ENCODE results near the gene AFAP1L1.
A peak's percentile ranks its signal among the peaks of the same experiment; 100 is the strongest.

Gene AFAP1L1

DNA sequence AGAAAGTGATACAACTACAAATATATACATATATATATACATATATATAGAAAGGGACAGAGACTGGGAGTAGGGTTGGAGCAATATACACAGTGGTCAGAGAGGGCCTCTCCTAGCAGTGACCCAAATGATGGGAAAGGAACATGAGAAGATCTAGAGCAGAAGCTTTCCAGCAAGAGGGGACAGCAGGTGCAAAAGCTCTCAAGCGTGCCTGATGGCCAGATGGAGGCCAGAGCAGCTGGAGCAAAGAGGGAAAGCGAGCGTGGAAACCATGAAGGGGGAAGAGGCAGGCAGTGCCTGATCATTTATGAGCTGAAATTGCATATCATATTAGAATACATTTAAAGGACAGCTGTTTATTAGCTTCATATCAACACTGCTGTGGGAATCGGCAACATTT lies 66.1 kb downstream of the AFAP1L1 start (continued):
- TF ChIP-seq PATZ1 (tag by site-specific recombination; IDR thresholded peaks at IDR 0.05), result no peak
- TF ChIP-seq ZNF670 (tag by site-specific recombination; IDR thresholded peaks at IDR 0.05; ENCODE audit: low read depth), result no peak

- TF ChIP-seq, protein P1, sequence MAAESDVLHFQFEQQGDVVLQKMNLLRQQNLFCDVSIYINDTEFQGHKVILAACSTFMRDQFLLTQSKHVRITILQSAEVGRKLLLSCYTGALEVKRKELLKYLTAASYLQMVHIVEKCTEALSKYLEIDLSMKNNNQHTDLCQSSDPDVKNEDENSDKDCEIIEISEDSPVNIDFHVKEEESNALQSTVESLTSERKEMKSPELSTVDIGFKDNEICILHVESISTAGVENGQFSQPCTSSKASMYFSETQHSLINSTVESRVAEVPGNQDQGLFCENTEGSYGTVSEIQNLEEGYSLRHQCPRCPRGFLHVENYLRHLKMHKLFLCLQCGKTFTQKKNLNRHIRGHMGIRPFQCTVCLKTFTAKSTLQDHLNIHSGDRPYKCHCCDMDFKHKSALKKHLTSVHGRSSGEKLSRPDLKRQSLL (tag by site-specific recombination; IDR thresholded peaks at IDR 0.05), result 0 out of 2 replicates have a peak, but pooled peaks have one; percentile 48
- no peak for TF ChIP-seq ZSCAN30 (tag by site-specific recombination; IDR thresholded peaks at IDR 0.05)
- TF ChIP-seq, protein P2, sequence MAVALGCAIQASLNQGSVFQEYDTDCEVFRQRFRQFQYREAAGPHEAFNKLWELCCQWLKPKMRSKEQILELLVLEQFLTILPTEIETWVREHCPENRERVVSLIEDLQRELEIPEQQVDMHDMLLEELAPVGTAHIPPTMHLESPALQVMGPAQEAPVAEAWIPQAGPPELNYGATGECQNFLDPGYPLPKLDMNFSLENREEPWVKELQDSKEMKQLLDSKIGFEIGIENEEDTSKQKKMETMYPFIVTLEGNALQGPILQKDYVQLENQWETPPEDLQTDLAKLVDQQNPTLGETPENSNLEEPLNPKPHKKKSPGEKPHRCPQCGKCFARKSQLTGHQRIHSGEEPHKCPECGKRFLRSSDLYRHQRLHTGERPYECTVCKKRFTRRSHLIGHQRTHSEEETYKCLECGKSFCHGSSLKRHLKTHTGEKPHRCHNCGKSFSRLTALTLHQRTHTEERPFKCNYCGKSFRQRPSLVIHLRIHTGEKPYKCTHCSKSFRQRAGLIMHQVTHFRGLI (tag by site-specific recombination; IDR thresholded peaks at IDR 0.05), result no peak
- ChIA-PET CTCF (interaction anchor here (0.9 kb wide), 1 partner anchor 21 kb away, joined by 3 read pairs; no protein-coding TSS in a partner anchor), POLR2A (interaction anchor here (1.2 kb wide), 2 partner anchors 17 to 20 kb away, joined by 3 read pairs; partner anchors contain the start of gene PCYOX1L)
- Histone ChIP-seq H3K36me3 (ENCODE audit: control insufficient read depth in 2 of 2, insufficient read depth in 1 of 2, low read length in 2 of 2) (peaks cover 0 to 18% of the 10 kb centered on the region in 2 experiments; a peak in 1 of 3 replicates), H3K9me3 (ENCODE audit: control insufficient read depth, insufficient read depth, low read depth, low read length) (no peaks in the 10 kb centered on the region), H3K4me3 (ENCODE audit: low read depth, low read length) (no peak overlapping the region), H3K4me1 (ENCODE audit: control insufficient read depth, insufficient read depth, low read length) (no peaks in the 10 kb centered on the region), H3K27ac (ENCODE audit: extremely low read depth, low read depth, low read length) (no peak overlapping the region)
Observed at GRCh38 chr5:149338364-149338763, 66.7 kb downstream of the AFAP1L1 start.

- ChIA-PET POLR2A (interaction anchor here (1.6 kb wide), 1 partner anchor 17 kb away, joined by 4 read pairs; the partner anchor contains the start of gene PCYOX1L), CTCF (interaction anchor here (0.9 to 1.6 kb wide), 3 partner anchors 26 to 94 kb away, joined by 3 to 7 read pairs (median 4); no protein-coding TSS in a partner anchor)
- H3K36me3 ChIP-seq (ENCODE audit: control insufficient read depth in 2 of 2, insufficient read depth in 1 of 2, low read length in 2 of 2), result peaks cover 0 to 13% of the 10 kb centered on the region in 2 experiments; a peak in 1 of 3 replicates
- TF ChIP-seq ZNF112 (tag by site-specific recombination; IDR thresholded peaks at IDR 0.05), result no peak
- TF ChIP-seq KLF8 (tag by site-specific recombination; IDR thresholded peaks at IDR 0.05), result no peak
- TF ChIP-seq ZBTB49 (tag by site-specific recombination; IDR thresholded peaks at IDR 0.05; ENCODE audit: low read depth), result no peak
- no peak for TF ChIP-seq ZNF341 (tag by site-specific recombination; IDR thresholded peaks at IDR 0.05; ENCODE audit: low read depth)
- TF ChIP-seq ZNF23 (tag by site-specific recombination; IDR thresholded peaks at IDR 0.05; ENCODE audit: borderline replicate concordance), result no peak
- H3K27ac ChIP-seq (ENCODE audit: extremely low read depth, low read depth, low read length), result no peak overlapping the region
- H3K4me1 ChIP-seq (ENCODE audit: control insufficient read depth, insufficient read depth, low read length), result no peaks in the 10 kb centered on the region
- no peaks in the 10 kb centered on the region for H3K9me3 ChIP-seq (ENCODE audit: control insufficient read depth, insufficient read depth, low read depth, low read length)
- H3K4me3 ChIP-seq (ENCODE audit: low read depth, low read length), result no peak overlapping the region
Observed at GRCh38 chr5:149340920-149341319, 69.3 kb downstream of the AFAP1L1 start.

GRCh38 chr5:149341876-149342275 lies 70.2 kb downstream of the AFAP1L1 start:
- Histone ChIP-seq H3K4me1 (ENCODE audit: control insufficient read depth, insufficient read depth, low read length) (no peaks in the 10 kb centered on the region), H3K9me3 (ENCODE audit: control insufficient read depth, insufficient read depth, low read depth, low read length) (no peaks in the 10 kb centered on the region), H3K27ac (ENCODE audit: extremely low read depth, low read depth, low read length) (no peak overlapping the region), H3K4me3 (ENCODE audit: low read depth, low read length) (no peak overlapping the region), H3K36me3 (ENCODE audit: control insufficient read depth in 2 of 2, insufficient read depth in 1 of 2, low read length in 2 of 2) (peaks cover 0 to 7% of the 10 kb centered on the region in 2 experiments; a peak in 1 of 3 replicates)
- TF ChIP-seq ZNF571 (tag by site-specific recombination; IDR thresholded peaks at IDR 0.05) (no peak), ZNF132 (tag by site-specific recombination; IDR thresholded peaks at IDR 0.05; ENCODE audit: borderline replicate concordance) (no peak), ZBTB48 (tag by site-specific recombination; IDR thresholded peaks at IDR 0.05) (no peak), ZNF529 (tag by site-specific recombination; IDR thresholded peaks at IDR 0.05; ENCODE audit: insufficient replicate concordance) (no peak), ZNF10 (tag by site-specific recombination; IDR thresholded peaks at IDR 0.05) (no peak), ZSCAN30 (tag by site-specific recombination; IDR thresholded peaks at IDR 0.05) (no peak), ZNF48 (tag by site-specific recombination; IDR thresholded peaks at IDR 0.05) (no peak)
- CTCF ChIA-PET, result interaction anchor here (0.7 to 1.6 kb wide), 5 partner anchors 20 to 306 kb away, joined by 3 to 7 read pairs (median 3); no protein-coding TSS in a partner anchor
- POLR2A ChIA-PET, result no interaction called here

Measured in HEK293 (cell line).